TTC549 (cell line): ENCODE measurements around the gene TMEM256.

Source experiments
- FAIRE-seq: peaks from 2 replicates; lab custom pipeline; 2012; peaks lifted over from hg19 to GRCh38; lab: Jason Lieb, UNC

The TMEM256 gene

DNA sequence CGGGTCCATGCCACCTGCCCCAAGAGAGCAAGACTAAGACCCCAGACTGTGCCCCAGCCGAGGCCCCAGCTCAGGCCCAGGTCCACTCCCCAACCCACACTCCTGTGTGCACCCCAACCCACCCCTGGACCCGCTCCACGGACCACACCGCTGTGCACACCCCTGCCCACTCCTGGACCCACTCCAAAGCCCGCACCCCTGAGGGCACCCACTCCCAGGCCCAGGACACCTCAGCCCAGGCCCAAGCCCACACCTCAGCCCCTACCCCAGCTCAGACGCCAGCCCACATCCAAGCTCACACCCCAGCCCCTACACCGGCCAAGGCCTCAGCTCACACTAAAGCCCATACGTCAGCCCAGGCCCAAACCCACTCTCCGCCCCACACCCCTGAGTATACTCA is 25.8 kb upstream of the TMEM256 start:
- FAIRE-seq, result no peak

DNA sequence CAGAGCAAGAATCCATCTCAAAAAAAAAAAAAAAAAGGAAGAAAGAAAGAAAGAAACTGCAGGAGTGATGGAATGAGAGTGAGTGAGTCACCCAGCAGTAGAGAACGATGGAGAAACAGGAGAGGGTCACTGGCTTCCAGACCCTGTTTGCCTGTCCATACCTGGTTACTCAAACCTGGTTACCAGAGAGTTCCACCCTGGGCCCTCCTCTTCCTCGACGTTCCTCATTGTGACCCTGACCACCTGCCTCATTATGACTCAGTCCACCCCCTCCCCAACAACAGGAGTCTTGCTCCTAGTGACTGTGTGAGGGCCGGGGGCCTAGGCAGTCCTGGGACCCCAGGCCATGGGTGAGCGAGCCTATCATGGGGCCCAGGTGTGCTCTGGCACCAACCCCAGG is 24.7 kb upstream of the TMEM256 start, which contains the start of gene SPEM3:
Gene SPEM3 (plus strand): TSS at position 301 of the 400 bp plus-strand sequence. CDS start 46 bp downstream, at position 347.
- FAIRE-seq, result no peak

DNA sequence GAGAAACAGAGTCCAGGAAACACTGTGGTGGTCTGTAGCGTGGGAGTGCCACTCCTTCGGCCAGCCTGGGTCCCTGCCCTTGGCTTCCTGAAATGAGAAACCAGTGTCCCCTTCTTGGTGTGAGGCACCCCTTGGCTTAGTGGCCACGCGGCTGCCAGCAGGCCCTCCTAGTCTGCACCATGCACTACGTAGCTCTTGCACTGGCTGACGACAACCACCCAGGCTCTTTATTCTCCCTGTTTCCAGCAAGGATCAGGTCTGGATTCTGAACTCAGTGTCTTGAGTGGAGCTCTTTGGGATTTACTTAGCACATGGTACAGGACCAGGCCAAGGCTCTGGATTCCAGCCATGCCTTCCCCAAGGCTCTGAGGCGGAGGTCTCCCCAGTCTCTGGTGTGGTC is 23.7 kb upstream of the TMEM256 start:
- FAIRE-seq, result no peak

DNA sequence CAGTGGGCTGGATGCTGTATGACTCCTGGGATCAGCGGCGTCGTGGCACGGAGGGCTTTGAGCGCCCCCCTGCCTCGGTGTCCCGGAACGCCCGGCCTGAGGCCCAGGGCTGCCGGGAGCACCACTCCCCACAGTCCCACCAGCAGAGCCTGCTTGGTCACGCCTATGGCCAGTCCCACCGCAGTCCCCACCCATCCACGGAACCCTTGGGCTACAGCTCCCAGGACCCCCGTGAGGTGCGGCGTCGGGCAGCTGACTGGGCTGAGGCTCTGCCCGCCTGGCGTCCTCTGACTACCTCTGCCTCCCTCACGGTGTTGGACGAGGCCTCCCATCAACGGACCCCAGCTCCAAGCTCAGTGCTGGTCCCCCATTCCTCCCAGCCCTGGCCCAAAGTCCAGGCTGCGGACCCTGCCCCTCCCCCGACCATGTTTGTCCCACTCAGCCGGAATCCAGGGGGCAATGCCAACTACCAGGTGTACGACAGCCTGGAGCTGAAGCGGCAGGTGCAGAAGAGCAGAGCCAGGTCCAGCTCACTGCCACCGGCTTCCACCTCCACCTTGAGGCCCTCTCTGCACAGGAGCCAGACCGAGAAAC is 23.1 kb upstream of the TMEM256 start:
- FAIRE-seq, result no peak

DNA sequence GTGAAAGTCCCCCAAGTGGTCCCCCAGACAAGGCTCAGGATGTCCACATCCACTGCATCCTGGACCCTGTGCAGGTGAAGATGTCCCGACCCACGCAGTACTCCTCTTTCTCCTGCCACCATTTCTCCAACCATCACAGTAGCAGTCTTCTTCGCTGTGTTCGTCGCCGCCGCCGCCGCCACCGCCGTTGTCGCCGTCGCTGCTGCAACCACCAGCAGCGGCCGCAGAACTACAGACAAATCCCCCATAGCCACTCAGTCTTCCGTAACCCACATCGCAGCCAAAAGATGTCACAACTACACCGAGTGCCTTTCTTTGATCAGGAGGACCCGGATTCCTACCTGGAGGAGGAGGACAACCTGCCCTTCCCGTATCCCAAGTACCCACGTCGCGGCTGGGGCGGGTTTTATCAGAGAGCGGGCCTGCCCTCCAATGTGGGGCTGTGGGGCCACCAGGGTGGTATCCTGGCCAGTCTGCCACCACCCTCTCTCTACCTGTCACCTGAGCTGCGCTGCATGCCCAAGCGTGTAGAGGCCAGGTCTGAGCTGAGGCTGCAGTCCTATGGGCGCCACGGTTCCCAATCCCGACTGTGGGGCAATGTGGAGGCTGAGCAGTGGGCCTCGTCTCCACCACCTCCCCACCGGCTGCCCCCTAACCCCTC is 22.4 kb upstream of the TMEM256 start:
- no peak for FAIRE-seq

DNA sequence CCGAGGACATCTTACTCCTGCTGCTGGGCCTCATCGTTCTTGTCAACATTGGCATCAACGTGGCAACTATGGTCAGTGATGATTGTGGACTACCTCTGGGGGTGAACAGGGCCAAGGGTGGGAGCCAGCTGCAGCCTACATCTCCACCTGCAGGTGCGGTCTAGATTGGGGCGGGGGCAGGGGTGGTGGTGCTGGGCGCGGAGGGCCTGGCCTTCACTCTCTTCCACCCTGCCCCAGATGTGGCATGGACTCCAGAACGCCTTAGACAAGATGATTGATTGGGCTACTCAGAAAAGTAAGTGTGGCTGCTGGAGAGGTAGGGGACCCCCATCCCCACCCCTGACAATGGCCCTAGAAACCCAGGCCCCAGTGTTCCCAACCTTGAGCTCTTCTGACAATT is 21.9 kb upstream of the TMEM256 start:
- FAIRE-seq, result no peak

DNA sequence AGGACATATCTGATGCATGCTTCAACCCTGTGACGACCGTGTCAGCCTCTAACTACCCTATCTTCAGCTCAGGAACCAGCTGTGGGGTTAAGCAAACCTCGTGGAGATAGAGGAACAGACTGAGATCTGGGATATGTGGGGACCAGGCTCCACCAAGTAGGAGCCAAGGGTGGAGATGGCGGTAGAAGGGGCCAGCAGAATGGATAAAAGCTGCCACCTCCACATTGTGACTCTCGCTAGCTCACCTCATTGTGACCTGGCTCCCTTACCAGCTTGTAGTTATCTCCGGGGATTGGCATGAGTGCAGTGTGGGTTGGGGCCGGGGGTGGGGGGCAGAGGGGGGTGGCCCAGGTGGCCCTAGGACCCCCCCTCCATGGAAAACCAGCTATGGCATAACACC is 21.4 kb upstream of the TMEM256 start, which contains the start of gene SPEM2:
Gene SPEM2 (plus strand): TSS at position 301 of the 400 bp plus-strand sequence. CDS start 73 bp downstream, at position 374.
- no peak for FAIRE-seq

DNA sequence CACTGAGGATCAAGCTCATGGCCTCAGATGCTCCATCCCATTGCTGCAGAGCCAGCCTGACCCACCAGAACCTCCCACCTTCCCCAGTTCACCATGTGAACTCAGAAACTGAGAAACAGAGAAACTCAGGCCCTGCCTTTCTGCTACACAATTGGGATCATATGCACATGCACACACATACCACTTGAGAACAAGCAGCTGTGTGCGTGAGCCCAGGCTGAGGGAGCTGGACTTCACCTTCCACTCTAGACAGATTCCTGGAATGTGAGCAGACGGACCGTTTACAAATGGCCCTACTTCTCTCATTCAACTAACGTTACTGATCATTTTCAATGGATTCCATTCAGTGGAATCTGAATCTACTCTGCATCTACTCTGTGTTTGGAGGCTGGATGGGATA is 19.8 kb upstream of the TMEM256 start:
- no peak for FAIRE-seq

DNA sequence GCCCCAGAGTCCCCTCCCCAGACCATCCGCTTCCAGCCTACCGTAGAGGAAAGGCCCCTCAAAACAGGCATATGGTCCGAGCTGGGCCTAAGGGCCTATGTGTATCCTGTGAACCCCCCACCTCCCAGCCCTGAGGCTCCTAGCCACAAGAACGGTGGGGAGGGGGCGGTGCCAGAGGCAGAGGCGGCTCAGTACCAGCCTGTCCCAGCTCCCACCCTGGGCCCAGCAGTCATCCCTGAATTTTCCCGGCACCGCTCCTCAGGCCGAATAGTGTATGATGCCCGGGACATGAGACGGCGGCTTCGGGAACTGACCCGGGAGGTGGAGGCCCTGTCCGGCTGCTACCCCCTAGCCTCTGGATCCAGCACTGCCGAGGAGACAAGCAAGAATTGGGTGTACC is 17.3 kb upstream of the TMEM256 start:
- no peak for FAIRE-seq

DNA sequence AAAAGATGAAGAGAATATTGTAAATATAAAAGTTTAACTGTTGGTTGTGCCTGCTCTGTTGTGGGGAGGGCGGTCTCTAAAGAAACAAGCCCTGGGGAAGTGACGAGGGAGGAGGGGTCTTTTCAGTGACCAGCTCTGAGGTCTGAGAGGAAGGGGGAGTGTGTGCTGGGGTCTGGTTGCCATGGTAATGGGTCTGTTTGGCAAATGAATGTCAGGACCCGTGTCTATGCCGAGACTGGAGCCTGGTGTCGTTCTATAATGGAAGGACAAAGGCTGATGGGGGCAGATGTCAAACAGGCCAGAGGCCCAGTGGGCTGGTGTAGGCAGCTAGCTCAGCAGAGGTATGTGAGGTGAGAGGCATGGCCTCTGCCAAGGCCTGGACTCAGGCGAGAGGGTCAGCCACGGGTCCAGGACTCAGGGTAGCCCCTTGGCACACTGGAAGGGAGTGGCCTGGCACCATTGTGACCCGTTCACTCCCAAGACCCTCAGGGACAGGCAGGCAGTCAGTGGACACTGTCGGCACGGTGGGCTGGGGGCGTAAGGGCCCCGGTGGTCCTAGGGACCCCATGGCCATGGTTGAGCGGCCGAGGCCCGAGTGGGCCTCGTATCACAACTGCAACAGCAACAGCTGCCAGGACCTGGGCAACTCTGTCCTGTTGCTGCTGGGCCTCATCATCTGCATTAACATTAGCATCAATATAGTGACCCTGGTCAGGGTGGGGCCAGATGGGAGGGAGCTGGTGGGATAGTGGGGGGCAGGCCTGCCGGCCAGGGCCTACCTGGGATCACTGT is 16.1 kb upstream of the TMEM256 start, which contains the start of gene SPEM1:
Gene SPEM1 (plus strand): TSS at position 506 of the 792 bp plus-strand sequence. CDS start 61 bp downstream, at position 567.
- FAIRE-seq, result no peak

DNA sequence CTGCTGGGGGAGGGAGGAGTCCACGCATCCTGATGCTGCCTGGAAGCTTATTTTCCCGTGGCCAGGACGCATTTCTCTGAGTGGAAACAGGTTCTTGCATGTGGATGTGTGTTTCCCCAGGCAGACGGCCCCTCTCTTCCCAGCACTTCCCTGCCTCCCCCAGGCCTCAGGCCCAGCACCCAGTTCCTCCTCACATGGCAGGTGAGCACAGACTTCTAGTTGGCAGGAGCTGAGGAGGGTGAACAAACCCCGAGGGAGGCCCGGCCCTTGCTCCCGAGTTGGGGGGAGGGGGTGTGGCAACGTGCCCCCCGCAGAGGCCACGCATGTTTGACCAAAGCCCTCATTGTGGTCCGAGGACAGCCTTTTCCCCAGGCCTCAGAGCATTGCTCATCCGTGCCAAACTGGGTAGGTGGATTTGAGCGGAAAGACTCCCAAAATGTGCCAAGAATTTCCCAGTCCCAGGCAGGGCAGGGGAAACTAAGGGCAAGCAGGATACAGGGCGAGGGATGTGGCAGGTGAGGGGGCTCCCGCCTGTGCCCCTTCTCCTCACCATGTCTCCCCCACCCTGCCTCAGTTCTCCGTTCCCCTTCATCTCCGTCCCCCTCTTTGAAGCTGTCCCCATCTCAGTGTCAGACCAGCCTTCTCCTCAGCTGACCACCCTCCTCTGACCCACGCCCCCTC is 14.7 kb upstream of the TMEM256 start:
- no peak for FAIRE-seq

DNA sequence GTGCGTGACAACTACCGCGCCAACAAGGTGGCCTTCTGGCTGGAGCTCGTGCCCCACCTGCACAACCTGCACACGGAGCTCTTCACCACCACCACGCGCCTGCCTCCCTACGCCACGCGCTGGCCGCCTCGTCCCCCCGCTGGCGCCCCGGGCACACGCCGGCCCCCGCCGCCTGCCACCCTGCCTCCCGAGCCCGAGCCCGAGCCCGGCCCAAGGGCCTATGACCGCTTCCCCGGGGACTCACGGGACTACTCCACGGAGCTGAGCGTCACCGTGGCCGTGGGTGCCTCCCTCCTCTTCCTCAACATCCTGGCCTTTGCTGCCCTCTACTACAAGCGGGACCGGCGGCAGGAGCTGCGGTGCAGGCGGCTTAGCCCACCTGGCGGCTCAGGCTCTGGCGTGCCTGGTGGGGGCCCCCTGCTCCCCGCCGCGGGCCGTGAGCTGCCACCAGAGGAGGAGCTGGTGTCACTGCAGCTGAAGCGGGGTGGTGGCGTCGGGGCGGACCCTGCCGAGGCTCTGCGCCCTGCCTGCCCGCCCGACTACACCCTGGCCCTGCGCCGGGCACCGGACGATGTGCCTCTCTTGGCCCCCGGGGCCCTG is 13.3 kb upstream of the TMEM256 start:
- no peak for FAIRE-seq

DNA sequence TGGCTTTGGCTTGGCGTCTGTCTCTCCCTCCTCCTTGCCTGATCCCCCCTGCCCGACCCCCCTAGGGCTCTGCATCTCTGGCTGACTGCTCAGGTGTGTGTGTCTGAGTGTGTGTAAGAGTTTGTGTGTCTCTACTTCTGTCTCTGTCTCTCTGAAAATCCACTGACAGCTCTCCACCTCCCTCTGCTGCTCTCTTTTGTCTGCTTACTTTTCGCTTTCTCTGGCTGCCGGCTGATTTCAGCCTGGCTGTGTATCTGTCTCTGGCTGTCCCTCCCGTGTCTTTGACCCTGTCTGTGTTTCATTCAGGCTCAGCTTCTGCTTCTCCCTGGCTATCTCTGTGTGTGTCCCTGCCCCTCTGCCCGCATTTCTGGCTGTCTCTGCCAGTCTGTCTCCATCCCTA is 12.4 kb upstream of the TMEM256 start:
- no peak for FAIRE-seq

DNA sequence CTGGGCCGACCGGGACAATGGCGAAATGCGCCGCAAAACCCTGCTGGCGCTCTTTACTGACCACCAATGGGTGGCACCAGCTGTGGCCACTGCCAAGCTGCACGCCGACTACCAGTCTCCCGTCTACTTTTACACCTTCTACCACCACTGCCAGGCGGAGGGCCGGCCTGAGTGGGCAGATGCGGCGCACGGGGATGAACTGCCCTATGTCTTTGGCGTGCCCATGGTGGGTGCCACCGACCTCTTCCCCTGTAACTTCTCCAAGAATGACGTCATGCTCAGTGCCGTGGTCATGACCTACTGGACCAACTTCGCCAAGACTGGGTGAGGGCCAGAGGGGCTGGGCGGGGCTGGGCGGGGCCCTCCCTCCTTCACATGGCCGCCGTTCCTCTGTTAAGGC is 11.9 kb upstream of the TMEM256 start:
- no peak for FAIRE-seq

DNA sequence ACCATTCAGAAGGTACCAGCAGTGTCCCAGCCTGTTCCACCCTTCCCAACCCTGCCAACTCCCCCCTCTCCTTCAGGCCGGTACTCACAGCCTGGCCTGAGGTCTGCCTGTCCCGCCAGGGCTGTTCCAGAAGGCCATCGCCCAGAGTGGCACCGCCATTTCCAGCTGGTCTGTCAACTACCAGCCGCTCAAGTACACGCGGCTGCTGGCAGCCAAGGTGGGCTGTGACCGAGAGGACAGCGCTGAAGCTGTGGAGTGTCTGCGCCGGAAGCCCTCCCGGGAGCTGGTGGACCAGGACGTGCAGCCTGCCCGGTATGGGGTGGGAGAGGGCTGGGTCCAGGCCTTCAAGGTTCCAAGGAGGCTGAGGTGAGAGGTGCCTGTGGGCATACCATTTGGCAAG is 10.9 kb upstream of the TMEM256 start:
- FAIRE-seq, result no peak

DNA sequence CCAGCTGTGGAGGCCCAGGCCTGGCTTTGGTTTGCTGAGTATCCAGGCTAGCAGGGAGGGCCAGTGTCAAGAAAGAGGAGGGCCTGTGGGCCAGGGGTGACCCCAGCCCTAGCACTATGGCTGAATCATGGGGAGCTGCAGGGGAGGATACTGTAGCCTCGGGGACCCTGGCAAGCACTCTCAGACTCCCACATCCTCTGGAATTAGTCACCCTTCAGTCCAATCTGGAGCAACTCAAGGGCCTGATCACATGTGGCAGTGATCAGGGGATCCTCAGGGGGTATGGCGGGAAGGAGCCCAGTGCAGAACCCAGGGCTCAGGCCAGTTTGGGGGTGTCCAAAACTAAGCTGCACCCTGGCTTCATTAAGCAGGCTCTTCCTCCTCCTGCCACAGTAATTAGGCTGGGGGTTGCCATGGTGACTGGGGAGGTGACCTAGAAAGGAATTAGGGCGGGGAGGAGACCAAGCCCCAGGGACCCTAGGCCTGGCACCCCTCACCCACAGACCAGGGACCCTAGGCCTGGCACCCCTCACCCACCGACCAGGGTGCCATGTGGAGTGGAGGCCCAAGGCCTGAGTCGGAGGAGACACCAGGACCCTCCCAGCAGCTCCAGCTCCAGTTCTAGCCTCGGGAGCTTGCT is 9.6 kb upstream of the TMEM256 start:
- FAIRE-seq, result no peak

DNA sequence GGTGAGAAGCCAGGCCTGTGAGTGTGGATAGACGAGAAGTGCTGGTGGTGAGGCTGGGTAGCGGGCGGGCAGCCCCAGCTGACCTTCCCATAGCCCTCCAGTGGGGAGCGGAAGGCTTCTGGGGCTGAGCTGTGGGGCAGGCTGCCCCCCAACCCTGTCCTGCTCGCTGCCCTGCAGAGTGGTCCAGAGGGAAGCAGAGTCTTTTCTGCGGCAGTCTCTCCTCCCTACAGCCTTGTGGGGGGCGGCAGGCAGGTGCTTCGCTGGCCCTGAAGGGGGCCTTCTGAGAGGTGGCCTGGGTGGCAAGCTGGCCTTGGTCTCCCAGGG is 7.5 kb upstream of the TMEM256 start:
- FAIRE-seq, result no peak

DNA sequence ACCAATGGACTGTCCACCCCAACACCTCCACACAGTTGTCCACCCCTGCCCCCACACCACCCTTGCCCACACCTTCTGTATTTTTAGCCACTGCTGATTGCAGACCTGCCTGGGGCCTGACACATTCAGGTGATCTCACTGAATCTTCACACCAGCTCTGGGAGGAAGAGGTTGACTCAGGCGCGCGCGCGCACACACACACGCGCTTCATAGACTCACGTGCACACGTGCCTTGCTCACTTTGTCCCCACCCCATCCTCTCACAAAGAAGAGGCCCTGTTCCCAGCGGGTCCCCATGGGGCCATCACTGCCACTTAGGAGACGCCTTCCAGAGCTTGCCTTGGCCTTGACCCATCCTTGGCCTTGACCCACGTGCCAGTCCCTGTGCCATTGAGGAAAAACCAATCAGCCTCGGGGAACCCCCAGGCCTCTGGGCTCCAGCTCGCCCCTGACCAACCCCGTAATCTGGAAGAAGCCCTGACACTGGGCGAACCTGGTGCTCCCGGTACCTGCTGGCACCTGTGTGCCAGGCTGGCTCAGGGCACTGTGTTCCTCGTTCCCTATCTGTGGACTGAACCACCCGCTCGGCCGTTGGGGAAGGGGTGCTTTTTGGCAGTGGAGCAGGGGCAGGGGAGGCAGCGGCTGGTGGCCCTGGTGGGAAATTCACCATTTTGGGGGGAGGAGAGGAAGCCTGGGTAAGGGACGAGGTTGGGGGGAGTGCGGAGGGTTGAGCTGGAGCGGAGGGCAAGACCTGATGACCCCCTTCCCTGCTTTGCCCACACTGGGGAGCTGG is 6.9 kb upstream of the TMEM256 start:
- FAIRE-seq, result no peak

DNA sequence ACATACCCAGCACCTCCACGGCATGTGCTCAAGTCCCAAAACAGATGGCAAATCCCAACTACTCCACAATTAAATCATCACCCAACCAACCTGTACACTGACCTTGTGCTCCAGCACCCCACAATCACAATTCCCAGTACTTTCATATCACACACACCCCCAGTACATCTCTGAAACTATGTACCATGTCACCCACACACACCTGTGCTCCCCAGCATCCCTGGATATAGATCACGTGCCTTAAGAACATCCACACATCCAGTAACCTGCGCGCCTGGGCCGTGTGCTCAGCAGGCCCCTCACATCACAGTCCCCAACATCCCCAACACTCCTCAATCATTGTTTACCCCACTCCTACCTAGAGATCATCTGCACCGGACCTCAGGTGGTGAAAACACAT is 5.8 kb upstream of the TMEM256 start:
- FAIRE-seq, result no peak

DNA sequence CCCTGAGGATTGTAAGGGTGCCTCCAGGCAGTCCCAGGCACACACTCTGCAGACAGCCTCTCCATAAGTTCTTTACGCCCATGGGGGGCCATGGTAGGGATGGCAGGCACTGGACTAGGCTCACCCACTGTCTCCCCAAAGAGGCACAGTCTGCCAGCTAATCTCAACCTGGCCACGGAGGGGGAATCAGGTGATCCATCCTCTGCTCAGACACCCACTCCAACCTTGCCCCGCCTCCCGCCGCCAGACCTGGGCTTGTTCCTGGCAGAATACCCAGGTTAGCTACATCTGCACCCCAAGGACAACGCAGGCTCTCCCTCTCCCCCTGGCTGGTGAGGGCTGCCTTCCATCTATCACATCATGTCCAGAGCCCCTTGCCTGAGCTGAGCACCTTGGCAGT is 5.0 kb upstream of the TMEM256 start:
- no peak for FAIRE-seq

DNA sequence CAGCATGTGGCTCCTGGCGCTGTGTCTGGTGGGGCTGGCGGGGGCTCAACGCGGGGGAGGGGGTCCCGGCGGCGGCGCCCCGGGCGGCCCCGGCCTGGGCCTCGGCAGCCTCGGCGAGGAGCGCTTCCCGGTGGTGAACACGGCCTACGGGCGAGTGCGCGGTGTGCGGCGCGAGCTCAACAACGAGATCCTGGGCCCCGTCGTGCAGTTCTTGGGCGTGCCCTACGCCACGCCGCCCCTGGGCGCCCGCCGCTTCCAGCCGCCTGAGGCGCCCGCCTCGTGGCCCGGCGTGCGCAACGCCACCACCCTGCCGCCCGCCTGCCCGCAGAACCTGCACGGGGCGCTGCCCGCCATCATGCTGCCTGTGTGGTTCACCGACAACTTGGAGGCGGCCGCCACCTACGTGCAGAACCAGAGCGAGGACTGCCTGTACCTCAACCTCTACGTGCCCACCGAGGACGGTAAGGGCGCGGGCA is 4.4 kb upstream of the TMEM256 start:
- FAIRE-seq, result no peak
